ENCODE data around the gene DOC2B.

- no peak for TF ChIP-seq CTCF (IDR thresholded peaks at IDR 0.05)
- no peak for TF ChIP-seq POLR2A (IDR thresholded peaks at IDR 0.05)
Observed at GRCh38 chr17:204427-205147, 23.1 kb upstream of the DOC2B start.

All from right lobe of liver (tissue), 4 donors.